ENCODE results near the gene HOXA13. TPM values are rescaled to one million over a fixed set of nuclear protein-coding genes. Genes with fewer than 3 reads are reported as not detected.

HOXA13 gene
- polyA plus RNA-seq, 1 donor (not counting 4 experiments of a cell fraction or from before 2014, with no cell fraction given) = not detected

GRCh38 chr7:27151931-27152815 is 47.7 kb downstream of the HOXA13 start, which contains the start of gene HOXA3:
TSS of gene HOXA3 (minus strand) at chr7:27152583. CDS start at chr7:27110640, 41,943 bp downstream.
- Histone ChIP-seq H3K9me3 (ENCODE audit: control insufficient read depth, low read depth, low read length) (no peaks in the 10 kb centered on the region), H3K36me3 (ENCODE audit: control insufficient read depth in 2 of 2, extremely low read depth in 1 of 2, insufficient read depth in 2 of 2, low read length in 2 of 2) (no peaks in the 10 kb centered on the region), H3K9ac (ENCODE audit: control insufficient read depth, extremely low read depth, insufficient read depth, low read length) (peak within 1 kb of the TSS; percentile 93), H4K20me1 (ENCODE audit: control insufficient read depth, extremely low read depth, insufficient read depth, low read length) (no peaks in the 10 kb centered on the region), H3K27ac (ENCODE audit: control insufficient read depth, insufficient read depth, low read length) (peak within 1 kb of the TSS; percentile 87), H2AFZ (ENCODE audit: control insufficient read depth, low read length) (peak within 1 kb of the TSS; percentile 82), H3K4me3 (ENCODE audit: control insufficient read depth in 2 of 3, extremely low read depth in 1 of 3, insufficient read depth in 2 of 3, low read depth in 1 of 3, low read length in 3 of 3) (peak within 1 kb of the TSS; percentile 60 to 83 (median 74)), H3K9me1 (ENCODE audit: control insufficient read depth, extremely low read depth, insufficient read depth, low read length) (no peaks in the 10 kb centered on the region), H3K27me3 (ENCODE audit: control insufficient read depth, extremely low read depth, insufficient read depth, low read length) (no peaks in the 10 kb centered on the region), H3K79me2 (ENCODE audit: control insufficient read depth, insufficient read depth, low read length) (peaks cover 73% of the 10 kb centered on the region), H3K4me1 (ENCODE audit: control insufficient read depth, extremely low read depth, insufficient read depth, low read length) (peaks cover 66% of the 10 kb centered on the region), H3K4me2 (ENCODE audit: control insufficient read depth, extremely low read depth, insufficient read depth, low read depth, low read length) (peak within 1 kb of the TSS; percentile 98)
- dilution Hi-C loops (cut with MboI; ENCODE audit: extremely low pct_ligation_motif_present, low sequenced_read_pairs) = no loop called here
- no peak for DNase-seq (ENCODE audit: low read depth, low spot score)
- TF ChIP-seq CTCF (optimal IDR thresholded peaks at IDR 0.05 in 1 of 3, IDR thresholded peaks at IDR 0.05 in 1 of 3, conservative IDR thresholded peaks at IDR 0.05 in 1 of 3; ENCODE audit: extremely low read depth in 1 of 3, insufficient read depth in 2 of 3, low read length in 3 of 3) (no peak), EZH2 (IDR thresholded peaks at IDR 0.05; ENCODE audit: low read length) (no peak)
- FAIRE-seq = no peak

- Histone ChIP-seq H3K36me3 (ENCODE audit: control insufficient read depth in 2 of 2, extremely low read depth in 1 of 2, insufficient read depth in 2 of 2, low read length in 2 of 2) (no peaks in the 10 kb centered on the region), H3K9me3 (ENCODE audit: control insufficient read depth, low read depth, low read length) (no peaks in the 10 kb centered on the region), H4K20me1 (ENCODE audit: control insufficient read depth, extremely low read depth, insufficient read depth, low read length) (no peaks in the 10 kb centered on the region), H2AFZ (ENCODE audit: control insufficient read depth, low read length) (peak overlapping the region; percentile 82), H3K4me3 (ENCODE audit: control insufficient read depth in 2 of 3, extremely low read depth in 1 of 3, insufficient read depth in 2 of 3, low read depth in 1 of 3, low read length in 3 of 3) (peak overlapping the region; percentile 60 to 83 (median 74)), H3K4me2 (ENCODE audit: control insufficient read depth, extremely low read depth, insufficient read depth, low read depth, low read length) (peak overlapping the region; percentile 98), H3K9ac (ENCODE audit: control insufficient read depth, extremely low read depth, insufficient read depth, low read length) (peak overlapping the region; percentile 93), H3K9me1 (ENCODE audit: control insufficient read depth, extremely low read depth, insufficient read depth, low read length) (no peaks in the 10 kb centered on the region), H3K4me1 (ENCODE audit: control insufficient read depth, extremely low read depth, insufficient read depth, low read length) (peaks cover 70% of the 10 kb centered on the region), H3K79me2 (ENCODE audit: control insufficient read depth, insufficient read depth, low read length) (peaks cover 77% of the 10 kb centered on the region), H3K27ac (ENCODE audit: control insufficient read depth, insufficient read depth, low read length) (peak overlapping the region; percentile 87), H3K27me3 (ENCODE audit: control insufficient read depth, extremely low read depth, insufficient read depth, low read length) (no peaks in the 10 kb centered on the region)
- DNase-seq (ENCODE audit: low read depth, low spot score) (no peak), FAIRE-seq (no peak)
- dilution Hi-C loops (cut with MboI; ENCODE audit: extremely low pct_ligation_motif_present, low sequenced_read_pairs) = no loop called here
- TF ChIP-seq CTCF (optimal IDR thresholded peaks at IDR 0.05 in 1 of 3, IDR thresholded peaks at IDR 0.05 in 1 of 3, conservative IDR thresholded peaks at IDR 0.05 in 1 of 3; ENCODE audit: extremely low read depth in 1 of 3, insufficient read depth in 2 of 3, low read length in 3 of 3) (no peak), EZH2 (IDR thresholded peaks at IDR 0.05; ENCODE audit: low read length) (no peak)
Measured at GRCh38 chr7:27151341-27151930, 48.5 kb downstream of the HOXA13 start.

Data from keratinocyte (primary cell).